Endothelial cell of umbilical vein (primary cell): ENCODE measurements around the gene PNPLA3. TPM values are rescaled to one million over a fixed set of nuclear protein-coding genes. Genes with fewer than 3 reads are reported as not detected.

Source experiments
- BruUV-seq: library from RNA; stranded (reverse); fragments of 400-500 nt; replicated peaks from 2 replicates; lab custom pipeline; 2021; lab: Mats Ljungman, UMichigan
- CTCF ChIA-PET: fragments of 300-600, 350-600 bp; sonication (Branson Sonifier 250); formaldehyde crosslinking; loops from one replicate; lab custom pipeline; 2021; ENCODE audit warnings: antibody characterized with exemption, inconsistent platforms; lab: Charles Lee
- POLR2A ChIA-PET: fragments of 300-600, 350-600 bp; sonication (Branson Sonifier 250); formaldehyde crosslinking; loops from one replicate; lab custom pipeline; 2021; ENCODE audit warnings: antibody characterized with exemption, inconsistent platforms; lab: Charles Lee
- DNase-seq: peaks from one replicate; pipeline ENCODE4 v3.0.0-alpha.2; 2011; ENCODE audit warnings: low read depth, low spot score
- FAIRE-seq: peaks from 2 replicates; lab custom pipeline; 2011; peaks lifted over from hg19 to GRCh38; lab: Jason Lieb, UNC
- H2AFZ ChIP-seq: 2 replicates; pipeline ENCODE4 v1.6.0; 2012; ENCODE audit warnings: low read depth, low read length, control low read depth, inconsistent platforms
- H3K27ac ChIP-seq: 2 replicates; pipeline ENCODE4 v1.5.1; 2011; ENCODE audit warnings: low read depth, mild to moderate bottlenecking, control low read depth, low read length, moderate library complexity; ENCODE audit not compliant: insufficient read depth
- H3K27me3 ChIP-seq, 2 experiments: 2 replicates each; pipeline versions ENCODE4 v1.6.0 to v1.6.1; 2011; ENCODE audit warnings: low read length in 2 of 2, mixed read lengths in 1 of 2; ENCODE audit not compliant: control insufficient read depth in 2 of 2, insufficient read depth in 2 of 2
- H3K36me3 ChIP-seq, 2 experiments: 2 replicates in 1 of 2; 3 replicates in 1 of 2; pipeline ENCODE4 v1.5.1; 2011; ENCODE audit warnings: low read length in 2 of 2, mild to moderate bottlenecking in 1 of 2, moderate library complexity in 1 of 2; ENCODE audit not compliant: control insufficient read depth in 2 of 2, insufficient read depth in 2 of 2; ENCODE audit errors: extremely low read depth in 1 of 2
- H3K4me1 ChIP-seq: 3 replicates; pipeline ENCODE4 v1.5.1; 2011; ENCODE audit warnings: mild to moderate bottlenecking, low read length; ENCODE audit not compliant: control insufficient read depth, insufficient read depth; ENCODE audit errors: extremely low read depth
- H3K4me2 ChIP-seq: 2 replicates; pipeline ENCODE4 v1.6.1; 2011; ENCODE audit warnings: low read length, control low read depth, mixed read lengths; ENCODE audit not compliant: insufficient read depth
- H3K4me3 ChIP-seq, 3 experiments: fragments of 200-600 bp in 1 of 3; sonication (generic), shearing (Covaris generic) in 1 of 3; replicated peaks in 1 of 3; 2 replicates each; pipeline ENCODE4 v1.5.1; 2011 to 2016; ENCODE audit warnings: control low read depth in 3 of 3, low read length in 3 of 3, mild to moderate bottlenecking in 2 of 3, inconsistent platforms in 1 of 3, low read depth in 1 of 3, moderate library complexity in 1 of 3; ENCODE audit not compliant: insufficient read depth in 1 of 3
- H3K79me2 ChIP-seq: 2 replicates; pipeline ENCODE4 v1.6.0; 2012; ENCODE audit warnings: low read length, inconsistent platforms; ENCODE audit not compliant: control insufficient read depth, insufficient read depth
- H3K9ac ChIP-seq: replicated peaks from 2 replicates; pipeline ENCODE3; 2011; ENCODE audit warnings: low read length, control low read depth; ENCODE audit not compliant: insufficient read depth; ENCODE audit errors: extremely low read depth
- H3K9me1 ChIP-seq: replicated peaks from 3 replicates; pipeline ENCODE4 v1.6.0; 2011; ENCODE audit warnings: mild to moderate bottlenecking, low read length; ENCODE audit not compliant: control insufficient read depth, insufficient read depth; ENCODE audit errors: extremely low read depth
- H3K9me3 ChIP-seq: replicated peaks from 2 replicates; pipeline ENCODE4 v1.5.1; 2012; ENCODE audit warnings: low read length, inconsistent platforms; ENCODE audit not compliant: control insufficient read depth, insufficient read depth
- H4K20me1 ChIP-seq: replicated peaks from 2 replicates; pipeline ENCODE3; 2011; ENCODE audit warnings: mild to moderate bottlenecking, low read length; ENCODE audit not compliant: control insufficient read depth, insufficient read depth; ENCODE audit errors: extremely low read depth
- EZH2 ChIP-seq: IDR thresholded peaks from 2 replicates; pipeline ENCODE4 v1.6.1; 2012; ENCODE audit warnings: borderline replicate concordance, low read depth, mild to moderate bottlenecking, moderate library complexity, low read length, inconsistent platforms; ENCODE audit not compliant: severe bottlenecking
- FOS ChIP-seq: IDR thresholded peaks from 2 replicates; pipeline ENCODE4 v1.6.1; 2011; ENCODE audit warnings: mild to moderate bottlenecking, low read length, moderate library complexity, borderline replicate concordance; ENCODE audit not compliant: insufficient read depth
- GATA2 ChIP-seq: IDR thresholded peaks from 2 replicates; pipeline ENCODE4 v1.7.0; 2011; ENCODE audit warnings: low read depth, mild to moderate bottlenecking, moderate library complexity, mixed read lengths, low read length; ENCODE audit not compliant: insufficient read length, insufficient read depth
- JUN ChIP-seq: IDR thresholded peaks from 2 replicates; pipeline ENCODE4 v1.6.1; 2011; ENCODE audit warnings: borderline replicate concordance, low read depth; ENCODE audit not compliant: insufficient read length, insufficient read depth
- MYC ChIP-seq: IDR thresholded peaks from one replicate; pipeline ENCODE4 v1.6.1; 2011; ENCODE audit warnings: mild to moderate bottlenecking, low read depth, low read length
- POLR2A ChIP-seq: IDR thresholded peaks from 2 replicates; pipeline ENCODE4 v1.6.1; 2012; ENCODE audit warnings: low read depth, mild to moderate bottlenecking, control low read depth, low read length
- POLR2AphosphoS5 ChIP-seq: IDR thresholded peaks from 2 replicates; pipeline ENCODE4 v1.6.1; 2012; ENCODE audit warnings: low read depth, mild to moderate bottlenecking, control low read depth, low read length, moderate library complexity; ENCODE audit not compliant: insufficient read depth
- dilution Hi-C: fragments of 300-500 bp; cut with MboI; formaldehyde crosslinking; loops from one replicate; pipeline ENCODE4 v1.15.0; 2019; ENCODE audit warnings: low sequenced_read_pairs; ENCODE audit not compliant: extremely low pct_ligation_motif_present
- intact Hi-C: fragments of 100-400 bp; cut with micrococcal nuclease; formaldehyde crosslinking; loops from one replicate; pipeline ENCODE4 v1.10.0; 2022
- polyA plus RNA-seq, 4 experiments: library from polyadenylated mRNA; depleted of rRNA in 3 of 4; stranded (reverse) in 3 of 4; unstranded in 1 of 4; fragments of >200 nt; gene quantifications; 2 replicates each; pipeline versions ENCODE4 v1.2.1 to v1.2.3, GENCODE V29; 2011 to 2012; ENCODE audit warnings: missing spikeins in 1 of 4
- total RNA-seq: library from RNA; stranded (reverse); gene quantifications from 2 replicates; pipeline ENCODE4 v1.2.3, GENCODE V29; 2021
- TF ChIP-seq, protein P1 (sequence below): IDR thresholded peaks from 2 replicates; pipeline ENCODE4 v1.6.1; 2011; ENCODE audit not compliant: insufficient read depth, insufficient read length
- TF ChIP-seq, protein P2 (sequence below), 2 donors: IDR thresholded peaks; 1 replicate in 1 of 2; 2 replicates in 1 of 2; pipeline ENCODE4 v1.5.1; 2011; ENCODE audit warnings: low read length in 2 of 2, mild to moderate bottlenecking in 2 of 2, moderate library complexity in 2 of 2, control low read depth in 1 of 2, inconsistent platforms in 1 of 2, low read depth in 1 of 2; ENCODE audit not compliant: insufficient read depth in 1 of 2; ENCODE audit errors: extremely low read depth in 1 of 2

Gene PNPLA3
- total and polyA plus RNA-seq, 2 donors (not counting 3 experiments of a cell fraction or from before 2014, with no cell fraction given), result 5.3 to 12.3 TPM

- no peak overlapping the region for H3K9ac ChIP-seq
- POLR2A ChIA-PET, result no interaction called here
Measured at GRCh38 chr22:43921370-43921769, 2.2 kb upstream of the PNPLA3 start.

More at GRCh38 chr22:43921370-43921769, 2.2 kb upstream of the PNPLA3 start:
- intact Hi-C loops, result loop anchor here (5.0 to 10.0 kb wide), 2 partner anchors 734 to 763 kb away; partner anchors contain the start of gene TTLL12
- Histone ChIP-seq H3K9me1 (no peaks in the 10 kb centered on the region), H3K27ac (no peak overlapping the region), H2AFZ (no peak overlapping the region), H3K36me3 (no peaks in the 10 kb centered on the region), H4K20me1 (no peaks in the 10 kb centered on the region), H3K4me1 (peaks cover 30% of the 10 kb centered on the region), H3K9me3 (no peaks in the 10 kb centered on the region), H3K4me2 (no peak overlapping the region), H3K79me2 (no peaks in the 10 kb centered on the region), H3K4me3 (no peak overlapping the region), H3K27me3 (no peaks in the 10 kb centered on the region)
- TF ChIP-seq POLR2A, result no peak
- peak; percentile 57 for TF ChIP-seq JUN
- no peak for TF ChIP-seq EZH2
- TF ChIP-seq MYC, result no peak
- TF ChIP-seq, protein P1, sequence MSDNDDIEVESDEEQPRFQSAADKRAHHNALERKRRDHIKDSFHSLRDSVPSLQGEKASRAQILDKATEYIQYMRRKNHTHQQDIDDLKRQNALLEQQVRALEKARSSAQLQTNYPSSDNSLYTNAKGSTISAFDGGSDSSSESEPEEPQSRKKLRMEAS, result no peak
- TF ChIP-seq FOS, result peak; percentile 49
- TF ChIP-seq, protein P2, sequence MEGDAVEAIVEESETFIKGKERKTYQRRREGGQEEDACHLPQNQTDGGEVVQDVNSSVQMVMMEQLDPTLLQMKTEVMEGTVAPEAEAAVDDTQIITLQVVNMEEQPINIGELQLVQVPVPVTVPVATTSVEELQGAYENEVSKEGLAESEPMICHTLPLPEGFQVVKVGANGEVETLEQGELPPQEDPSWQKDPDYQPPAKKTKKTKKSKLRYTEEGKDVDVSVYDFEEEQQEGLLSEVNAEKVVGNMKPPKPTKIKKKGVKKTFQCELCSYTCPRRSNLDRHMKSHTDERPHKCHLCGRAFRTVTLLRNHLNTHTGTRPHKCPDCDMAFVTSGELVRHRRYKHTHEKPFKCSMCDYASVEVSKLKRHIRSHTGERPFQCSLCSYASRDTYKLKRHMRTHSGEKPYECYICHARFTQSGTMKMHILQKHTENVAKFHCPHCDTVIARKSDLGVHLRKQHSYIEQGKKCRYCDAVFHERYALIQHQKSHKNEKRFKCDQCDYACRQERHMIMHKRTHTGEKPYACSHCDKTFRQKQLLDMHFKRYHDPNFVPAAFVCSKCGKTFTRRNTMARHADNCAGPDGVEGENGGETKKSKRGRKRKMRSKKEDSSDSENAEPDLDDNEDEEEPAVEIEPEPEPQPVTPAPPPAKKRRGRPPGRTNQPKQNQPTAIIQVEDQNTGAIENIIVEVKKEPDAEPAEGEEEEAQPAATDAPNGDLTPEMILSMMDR (IDR thresholded peaks at IDR 0.05; ENCODE audit: extremely low read depth in 1 of 2, insufficient read depth in 1 of 2, low read depth in 1 of 2, low read length in 2 of 2), result no peak
- no peak for TF ChIP-seq GATA2
- no peak for TF ChIP-seq POLR2AphosphoS5
- FAIRE-seq, result peak; percentile 90
- dilution Hi-C loops, result no loop called here
- CTCF ChIA-PET, result interaction anchor here (1.1 to 3.1 kb wide), 5 partner anchors 25 to 705 kb away, joined by 3 to 13 read pairs (median 6); no protein-coding TSS in a partner anchor
- DNase-seq, result no peak
- no TSS peak for BruUV-seq
